WTC11 (cell line): ENCODE results near the gene WNT7A. TPM values are rescaled to one million over a fixed set of nuclear protein-coding genes. Genes with fewer than 3 reads are reported as not detected.

ENCODE experiments used
- ATAC-seq: fragments of 200-7000 bp; cut with Tn5 transposase; 2 replicates; pipeline ENCODE4 v1.10.0; 2021; ENCODE audit warnings: mild to moderate bottlenecking, moderate library complexity
- CTCF ChIA-PET: fragments of 300-600 bp; sonication (Branson Sonifier 250); formaldehyde crosslinking; loops from one replicate; lab custom pipeline; 2021; ENCODE audit warnings: antibody characterized with exemption; lab: Charles Lee
- POLR2A ChIA-PET: fragments of 350-600 bp; sonication (Branson Sonifier 250); formaldehyde crosslinking; loops from one replicate; lab custom pipeline; 2021; ENCODE audit warnings: antibody characterized with exemption; lab: Charles Lee
- DNase-seq: peaks from one replicate; pipeline ENCODE4 v3.0.0; 2021; ENCODE audit warnings: low spot score
- H3K27ac Mint-ChIP-seq: 2 replicates; pipeline ENCODE4 v1.8.0; 2021; ENCODE audit warnings: mixed read lengths
- H3K27me3 Mint-ChIP-seq: 2 replicates; pipeline ENCODE4 v1.8.0; 2021; ENCODE audit warnings: low read depth, mild to moderate bottlenecking, moderate library complexity, mixed read lengths
- H3K36me3 Mint-ChIP-seq: 2 replicates; pipeline ENCODE4 v1.8.0; 2021; ENCODE audit warnings: mixed read lengths
- H3K4me1 Mint-ChIP-seq: 2 replicates; pipeline ENCODE4 v1.8.0; 2022; ENCODE audit warnings: mixed read lengths
- H3K4me3 Mint-ChIP-seq: 2 replicates; pipeline ENCODE4 v1.8.0; 2021; ENCODE audit warnings: mild to moderate bottlenecking, moderate library complexity, mixed read lengths
- H3K9me3 Mint-ChIP-seq: 2 replicates; pipeline ENCODE4 v1.8.0; 2021; ENCODE audit warnings: mixed read lengths
- AR ChIP-seq: fragments of 250-450 bp; sonication (Bioruptor Pico); IDR thresholded peaks from 2 replicates; pipeline ENCODE4 v1.9.0; 2021; ENCODE audit warnings: mild to moderate bottlenecking
- ATF1 ChIP-seq: sonication (generic); formaldehyde crosslinking; IDR thresholded peaks from 2 replicates; pipeline ENCODE4 v1.8.1; 2023; ENCODE audit warnings: mild to moderate bottlenecking, moderate library complexity, missing genetic modification reagents
- ATF3 ChIP-seq: sonication (generic); formaldehyde crosslinking; conservative IDR thresholded peaks from 2 replicates; pipeline ENCODE4 v1.8.1; 2022; ENCODE audit warnings: mild to moderate bottlenecking, missing genetic modification reagents
- CBFB ChIP-seq: sonication (generic); formaldehyde crosslinking; IDR thresholded peaks from 2 replicates; pipeline ENCODE4 v1.8.1; 2022; ENCODE audit warnings: mild to moderate bottlenecking, low read depth, missing genetic modification reagents
- ETV6 ChIP-seq: sonication (generic); formaldehyde crosslinking; IDR thresholded peaks from 2 replicates; pipeline ENCODE4 v1.8.1; 2022; ENCODE audit warnings: mild to moderate bottlenecking, missing genetic modification reagents
- FOXJ3 ChIP-seq: sonication (generic); formaldehyde crosslinking; IDR thresholded peaks from 2 replicates; pipeline ENCODE4 v1.9.0; 2021; ENCODE audit warnings: missing genetic modification reagents, mild to moderate bottlenecking, borderline replicate concordance
- GRHL2 ChIP-seq: fragments of 250-450 bp; sonication (Bioruptor Pico); IDR thresholded peaks from 2 replicates; pipeline ENCODE4 v1.8.0; 2022; ENCODE audit warnings: mild to moderate bottlenecking, moderate library complexity; ENCODE audit not compliant: insufficient replicate concordance, severe bottlenecking
- HMGXB4 ChIP-seq: sonication (generic); formaldehyde crosslinking; IDR thresholded peaks from 2 replicates; pipeline ENCODE4 v1.8.1; 2023; ENCODE audit warnings: mild to moderate bottlenecking, moderate library complexity, missing genetic modification reagents
- IRF2 ChIP-seq: sonication (generic); formaldehyde crosslinking; IDR thresholded peaks from 2 replicates; pipeline ENCODE4 v1.8.0; 2022; ENCODE audit warnings: low read depth, missing genetic modification reagents, borderline replicate concordance
- JAZF1 ChIP-seq: fragments of 250-450 bp; sonication (Bioruptor Pico); IDR thresholded peaks from 2 replicates; pipeline ENCODE4 v1.9.0; 2021; ENCODE audit warnings: moderate library complexity, mild to moderate bottlenecking, inconsistent platforms
- JUN ChIP-seq: sonication (generic); formaldehyde crosslinking; IDR thresholded peaks from 2 replicates; pipeline ENCODE4 v1.8.0; 2023; ENCODE audit warnings: mild to moderate bottlenecking, missing genetic modification reagents
- NFE2L1 ChIP-seq: sonication (generic); formaldehyde crosslinking; IDR thresholded peaks from 2 replicates; pipeline ENCODE4 v1.8.1; 2023; ENCODE audit warnings: missing genetic modification reagents
- PREB ChIP-seq: sonication (generic); formaldehyde crosslinking; IDR thresholded peaks from 2 replicates; pipeline ENCODE4 v1.8.1; 2022; ENCODE audit warnings: mild to moderate bottlenecking, missing genetic modification reagents, moderate library complexity, borderline replicate concordance
- SMAD4 ChIP-seq: sonication (generic); formaldehyde crosslinking; IDR thresholded peaks from 2 replicates; pipeline ENCODE4 v1.8.0; 2022; ENCODE audit warnings: mild to moderate bottlenecking, missing genetic modification reagents
- SOX15 ChIP-seq: fragments of 250-450 bp; sonication (Bioruptor Pico); IDR thresholded peaks from 2 replicates; pipeline ENCODE4 v1.9.0; 2021; ENCODE audit warnings: mild to moderate bottlenecking
- STAT6 ChIP-seq: sonication (generic); formaldehyde crosslinking; conservative IDR thresholded peaks from 2 replicates; pipeline ENCODE4 v1.8.1; 2023; ENCODE audit warnings: mild to moderate bottlenecking, low read depth, missing genetic modification reagents, moderate library complexity
- TEAD4 ChIP-seq: sonication (generic); formaldehyde crosslinking; IDR thresholded peaks from 2 replicates; pipeline ENCODE4 v1.8.0; 2022; ENCODE audit warnings: mild to moderate bottlenecking, missing genetic modification reagents
- USF1 ChIP-seq: sonication (generic); formaldehyde crosslinking; IDR thresholded peaks from 2 replicates; pipeline ENCODE4 v1.8.0; 2022; ENCODE audit warnings: mild to moderate bottlenecking, missing genetic modification reagents
- ZNF121 ChIP-seq: sonication (generic); formaldehyde crosslinking; IDR thresholded peaks from 2 replicates; pipeline ENCODE4 v1.8.0; 2023; ENCODE audit warnings: missing genetic modification reagents
- ZNF219 ChIP-seq: sonication (generic); formaldehyde crosslinking; IDR thresholded peaks from 2 replicates; pipeline ENCODE4 v1.8.0; 2023; ENCODE audit warnings: missing genetic modification reagents, mild to moderate bottlenecking, borderline replicate concordance
- ZNF423 ChIP-seq: fragments of 250-450 bp; sonication (Bioruptor Pico); IDR thresholded peaks from 2 replicates; pipeline ENCODE4 v2.1.2; 2022; ENCODE audit warnings: mild to moderate bottlenecking, moderate library complexity
- ZNF425 ChIP-seq: fragments of 250-450 bp; sonication (Bioruptor Pico); conservative IDR thresholded peaks from 2 replicates; pipeline ENCODE4 v1.9.0; 2021; ENCODE audit warnings: mild to moderate bottlenecking
- ZNF671 ChIP-seq: fragments of 250-450 bp; sonication (Bioruptor Pico); IDR thresholded peaks from 2 replicates; pipeline ENCODE4 v1.8.0; 2021; ENCODE audit warnings: mild to moderate bottlenecking
- total RNA-seq: library from RNA; stranded (reverse); gene quantifications from 3 replicates; pipeline ENCODE4 v1.2.3, GENCODE V29; 2021

Gene WNT7A
- total RNA-seq, 1 experiment from 2014 or later, result 0.04 TPM

- no peaks in the 10 kb centered on the region for H3K9me3 Mint-ChIP-seq
- H3K36me3 Mint-ChIP-seq, result no peaks in the 10 kb centered on the region
- DNase-seq (no peak), ATAC-seq (no peak)
- H3K27me3 Mint-ChIP-seq, result no peaks in the 10 kb centered on the region; the same call in 1 of the 2 replicates
- H3K4me1 Mint-ChIP-seq, result peaks cover 14% of the 10 kb centered on the region
- ChIA-PET POLR2A (no interaction called here), CTCF (no interaction called here)
- H3K27ac Mint-ChIP-seq, result no peak overlapping the region
- no peak for TF ChIP-seq JUN
- no peak for TF ChIP-seq ATF3 (CRISPR knock-in tag)
- no peak for TF ChIP-seq ETV6 (CRISPR knock-in tag)
- TF ChIP-seq FOXJ3 (CRISPR knock-in tag), result no peak
- TF ChIP-seq GRHL2, result no peak
- TF ChIP-seq IRF2 (CRISPR knock-in tag), result no peak
- no peak for TF ChIP-seq ZNF423 (CRISPR knock-in tag)
- no peak for TF ChIP-seq USF1 (CRISPR knock-in tag)
- TF ChIP-seq AR (CRISPR knock-in tag), result no peak
- H3K4me3 Mint-ChIP-seq, result no peak overlapping the region
These were observed 27.2 kb downstream of the WNT7A start for GRCh38 chr3:13852638-13853009.

- no peaks in the 10 kb centered on the region for H3K36me3 Mint-ChIP-seq
- H3K4me3 Mint-ChIP-seq, result no peak overlapping the region
- no peaks in the 10 kb centered on the region for H3K9me3 Mint-ChIP-seq
- H3K27ac Mint-ChIP-seq, result no peak overlapping the region
- ATAC-seq (no peak), DNase-seq (no peak)
- H3K27me3 Mint-ChIP-seq, result no peaks in the 10 kb centered on the region; the same call in 1 of the 2 replicates
- CTCF ChIA-PET, result no interaction called here
- POLR2A ChIA-PET, result no interaction called here
- peaks cover 19% of the 10 kb centered on the region for H3K4me1 Mint-ChIP-seq
- TF ChIP-seq GRHL2 (no peak), ATF1 (CRISPR knock-in tag) (no peak), PREB (CRISPR knock-in tag) (no peak), HMGXB4 (CRISPR knock-in tag) (no peak), TEAD4 (CRISPR knock-in tag) (no peak), ZNF425 (CRISPR knock-in tag) (no peak), ZNF121 (CRISPR knock-in tag) (no peak), JAZF1 (CRISPR knock-in tag) (no peak), ZNF219 (CRISPR knock-in tag) (no peak), STAT6 (CRISPR knock-in tag) (no peak), SMAD4 (CRISPR knock-in tag) (no peak), JUN (no peak), SOX15 (CRISPR knock-in tag) (no peak), ZNF671 (no peak), NFE2L1 (CRISPR knock-in tag) (no peak), CBFB (CRISPR knock-in tag) (no peak)
These were observed 27.8 kb downstream of the WNT7A start for GRCh38 chr3:13851997-13852637.
